Measurements from ENCODE around the gene FADS6.
"Not testable (repeated sequence)": the region's sequence is repeated elsewhere in the genome, so short reads cannot be mapped to it uniquely, and the experiment has no call there.

The FADS6 gene

GRCh38 chr17:74870512-74870911 lies 22.9 kb downstream of the FADS6 start:
- Histone ChIP-seq H3K4me2 (ENCODE audit: low read length) (no peak overlapping the region), H2AFZ (no peak overlapping the region), H3K9me3 (ENCODE audit: control insufficient read depth, low read length) (no peaks in the 10 kb centered on the region), H3K79me2 (no peaks in the 10 kb centered on the region), H3K9ac (no peak overlapping the region), H3K27me3 (ENCODE audit: control insufficient read depth, insufficient read depth, low read length) (no peaks in the 10 kb centered on the region), H3K27ac (no peak overlapping the region), H3K4me3 (ENCODE audit: low read depth, low read length) (no peak overlapping the region), H3K4me1 (peaks cover 12% of the 10 kb centered on the region), H3K36me3 (ENCODE audit: control insufficient read depth, insufficient read depth, low read length) (no peaks in the 10 kb centered on the region)
- TF ChIP-seq, protein P1, sequence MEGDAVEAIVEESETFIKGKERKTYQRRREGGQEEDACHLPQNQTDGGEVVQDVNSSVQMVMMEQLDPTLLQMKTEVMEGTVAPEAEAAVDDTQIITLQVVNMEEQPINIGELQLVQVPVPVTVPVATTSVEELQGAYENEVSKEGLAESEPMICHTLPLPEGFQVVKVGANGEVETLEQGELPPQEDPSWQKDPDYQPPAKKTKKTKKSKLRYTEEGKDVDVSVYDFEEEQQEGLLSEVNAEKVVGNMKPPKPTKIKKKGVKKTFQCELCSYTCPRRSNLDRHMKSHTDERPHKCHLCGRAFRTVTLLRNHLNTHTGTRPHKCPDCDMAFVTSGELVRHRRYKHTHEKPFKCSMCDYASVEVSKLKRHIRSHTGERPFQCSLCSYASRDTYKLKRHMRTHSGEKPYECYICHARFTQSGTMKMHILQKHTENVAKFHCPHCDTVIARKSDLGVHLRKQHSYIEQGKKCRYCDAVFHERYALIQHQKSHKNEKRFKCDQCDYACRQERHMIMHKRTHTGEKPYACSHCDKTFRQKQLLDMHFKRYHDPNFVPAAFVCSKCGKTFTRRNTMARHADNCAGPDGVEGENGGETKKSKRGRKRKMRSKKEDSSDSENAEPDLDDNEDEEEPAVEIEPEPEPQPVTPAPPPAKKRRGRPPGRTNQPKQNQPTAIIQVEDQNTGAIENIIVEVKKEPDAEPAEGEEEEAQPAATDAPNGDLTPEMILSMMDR (IDR thresholded peaks at IDR 0.05), result no peak

DNA sequence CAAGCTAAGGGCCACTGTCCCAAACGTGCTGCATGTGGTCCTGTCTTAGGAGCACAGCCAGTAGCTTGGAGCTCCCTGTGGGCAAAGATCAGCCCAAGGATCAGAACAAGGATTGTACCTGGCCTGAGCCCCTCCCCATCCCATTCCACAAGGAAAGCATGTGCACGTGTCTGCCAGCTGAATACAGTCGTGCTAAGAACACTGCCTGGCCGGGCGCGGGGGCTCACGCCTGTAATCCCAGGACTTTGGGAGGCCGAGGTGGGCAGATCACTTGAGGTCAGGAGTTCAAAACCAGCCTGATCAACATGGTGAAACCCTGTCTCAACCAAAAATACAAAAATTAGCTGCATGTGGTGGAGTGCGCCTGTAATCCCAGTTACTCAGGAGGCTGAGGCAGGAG lies 23.4 kb downstream of the FADS6 start:
- not testable (repeated sequence) for H3K27me3 ChIP-seq (ENCODE audit: control insufficient read depth, insufficient read depth, low read length); H3K9ac ChIP-seq; H3K27ac ChIP-seq; H3K36me3 ChIP-seq (ENCODE audit: control insufficient read depth, insufficient read depth, low read length); H3K4me3 ChIP-seq (ENCODE audit: low read depth, low read length); H3K4me2 ChIP-seq (ENCODE audit: low read length); H2AFZ ChIP-seq; H3K79me2 ChIP-seq; H3K9me3 ChIP-seq (ENCODE audit: control insufficient read depth, low read length)
- peaks cover 12% of the 10 kb centered on the region for H3K4me1 ChIP-seq

DNA sequence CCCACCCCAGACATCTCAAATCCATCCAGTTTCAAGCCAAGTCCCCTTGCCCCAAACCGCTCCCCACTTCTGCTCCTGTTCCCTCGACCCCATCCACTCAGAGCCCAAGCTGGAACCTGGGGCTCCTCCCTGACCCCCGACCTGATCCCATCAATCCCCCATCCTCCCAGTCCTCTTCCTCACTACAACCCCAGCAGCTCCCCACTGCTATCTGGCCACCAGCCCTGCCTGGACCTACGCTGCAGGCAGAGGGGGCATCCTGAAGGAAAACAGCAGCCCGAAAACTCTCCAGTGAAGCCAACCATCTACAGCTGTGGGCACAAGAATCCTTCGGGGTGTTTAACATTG lies 24.6 kb downstream of the FADS6 start:
- Histone ChIP-seq H3K4me1 (peaks cover 9% of the 10 kb centered on the region), H3K4me2 (ENCODE audit: low read length) (no peak overlapping the region), H3K9me3 (ENCODE audit: control insufficient read depth, low read length) (no peaks in the 10 kb centered on the region), H3K4me3 (ENCODE audit: low read depth, low read length) (no peak overlapping the region), H3K79me2 (no peaks in the 10 kb centered on the region), H3K36me3 (ENCODE audit: control insufficient read depth, insufficient read depth, low read length) (no peaks in the 10 kb centered on the region), H3K27me3 (ENCODE audit: control insufficient read depth, insufficient read depth, low read length) (no peaks in the 10 kb centered on the region), H3K9ac (no peak overlapping the region), H3K27ac (no peak overlapping the region), H2AFZ (no peak overlapping the region)
- TF ChIP-seq, protein P1 (IDR thresholded peaks at IDR 0.05), result no peak

DNA sequence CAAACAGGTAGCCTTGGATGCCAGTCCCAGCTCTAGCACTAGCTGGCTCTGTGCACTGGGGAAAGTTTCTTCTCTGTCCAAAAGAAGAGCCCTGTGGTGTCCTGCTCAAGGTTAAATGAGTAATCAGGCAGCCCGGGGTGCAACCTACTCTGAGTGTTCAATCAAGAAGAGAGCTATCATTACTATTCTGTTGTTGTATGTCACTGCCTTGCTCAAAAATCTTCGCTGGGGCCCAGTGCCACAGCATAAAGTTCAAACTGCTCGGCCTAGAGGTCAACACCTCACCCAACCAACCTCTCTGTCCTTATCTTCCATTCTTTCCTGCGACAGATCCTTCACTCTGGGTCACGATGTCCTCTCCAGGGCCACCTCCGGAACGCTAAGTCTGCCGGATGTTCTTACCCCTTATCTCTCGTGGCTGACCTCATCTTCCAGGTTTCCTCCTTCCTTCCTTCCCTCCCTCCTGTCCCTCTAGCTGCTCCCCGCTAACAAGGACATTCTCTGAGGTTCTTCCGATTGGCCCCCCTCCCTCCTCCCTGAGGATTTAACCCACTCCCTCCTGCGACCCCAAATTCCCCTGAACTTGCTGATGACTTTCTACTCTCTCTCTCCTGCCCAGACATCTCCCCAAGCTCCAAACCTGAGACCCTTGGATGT lies 25.1 kb downstream of the FADS6 start:
- Histone ChIP-seq H3K36me3 (ENCODE audit: control insufficient read depth, insufficient read depth, low read length) (no peaks in the 10 kb centered on the region), H3K27ac (no peak overlapping the region), H2AFZ (no peak overlapping the region), H3K27me3 (ENCODE audit: control insufficient read depth, insufficient read depth, low read length) (no peaks in the 10 kb centered on the region), H3K79me2 (no peaks in the 10 kb centered on the region), H3K4me2 (ENCODE audit: low read length) (peak overlapping the region; percentile 1), H3K9me3 (ENCODE audit: control insufficient read depth, low read length) (no peaks in the 10 kb centered on the region), H3K9ac (no peak overlapping the region), H3K4me1 (peaks cover 8% of the 10 kb centered on the region), H3K4me3 (ENCODE audit: low read depth, low read length) (no peak overlapping the region)
- TF ChIP-seq, protein P1 (IDR thresholded peaks at IDR 0.05), result no peak

GRCh38 chr17:74866198-74866835 lies 27.1 kb downstream of the FADS6 start:
- TF ChIP-seq, protein P1 (IDR thresholded peaks at IDR 0.05), result no peak

More at GRCh38 chr17:74866198-74866835, 27.1 kb downstream of the FADS6 start:
- Histone ChIP-seq H2AFZ (no peak overlapping the region), H3K4me2 (ENCODE audit: low read length) (no peak overlapping the region), H3K9me3 (ENCODE audit: control insufficient read depth, low read length) (no peaks in the 10 kb centered on the region), H3K4me1 (no peaks in the 10 kb centered on the region), H3K27me3 (ENCODE audit: control insufficient read depth, insufficient read depth, low read length) (no peaks in the 10 kb centered on the region), H3K9ac (no peak overlapping the region), H3K27ac (no peak overlapping the region), H3K4me3 (ENCODE audit: low read depth, low read length) (no peak overlapping the region), H3K36me3 (ENCODE audit: control insufficient read depth, insufficient read depth, low read length) (no peaks in the 10 kb centered on the region), H3K79me2 (no peaks in the 10 kb centered on the region)
